Measurements from ENCODE around the gene RAD51AP2. TPM values are rescaled to one million over a fixed set of nuclear protein-coding genes. Genes with fewer than 3 reads are reported as not detected.

Gene RAD51AP2
- total RNA-seq, 4 donors from 2014 or later, result not detected

GRCh38 chr2:17540813-17541530 lies 22.7 kb upstream of the RAD51AP2 start:
- no peak for TF ChIP-seq CTCF (IDR thresholded peaks at IDR 0.05; ENCODE audit: low read depth)

- TF ChIP-seq CTCF (IDR thresholded peaks at IDR 0.05; ENCODE audit: low read depth), result no peak
Measured at GRCh38 chr2:17540093-17540812, 22.0 kb upstream of the RAD51AP2 start, which contains the start of gene VSNL1. TSS of gene VSNL1 (plus strand) at chr2:17540696. CDS start at chr2:17592075, 51,379 bp downstream.

- TF ChIP-seq CTCF (IDR thresholded peaks at IDR 0.05; ENCODE audit: low read depth), result no peak
Measured at GRCh38 chr2:17539611-17540092, 21.4 kb upstream of the RAD51AP2 start.

- TF ChIP-seq CTCF (IDR thresholded peaks at IDR 0.05; ENCODE audit: low read depth), result no peak
Measured at GRCh38 chr2:17538844-17539554, 20.8 kb upstream of the RAD51AP2 start.

- TF ChIP-seq CTCF (IDR thresholded peaks at IDR 0.05; ENCODE audit: low read depth), result no peak
Measured at GRCh38 chr2:17538022-17538843, 20.0 kb upstream of the RAD51AP2 start.

GRCh38 chr2:17536416-17536815 lies 18.2 kb upstream of the RAD51AP2 start:
- no peak for TF ChIP-seq CTCF (IDR thresholded peaks at IDR 0.05; ENCODE audit: low read depth)

Measured in subcutaneous adipose tissue (tissue), 4 donors.